HFFc6 (cell line): ENCODE results near the gene IPO8. TPM values are rescaled to one million over a fixed set of nuclear protein-coding genes. Genes with fewer than 3 reads are reported as not detected.
"Not testable (repeated sequence)": the region's sequence is repeated elsewhere in the genome, so short reads cannot be mapped to it uniquely, and the experiment has no call there.

ENCODE experiments used
- DNase-seq: peaks from one replicate; pipeline ENCODE4 v3.0.0-alpha.2; 2018
- H3K27ac Mint-ChIP-seq: 2 replicates; pipeline ENCODE4 v1.8.0; 2020; ENCODE audit warnings: mild to moderate bottlenecking, mixed read lengths
- H3K27me3 Mint-ChIP-seq: 2 replicates; pipeline ENCODE4 v1.8.0; 2021; ENCODE audit warnings: mild to moderate bottlenecking, moderate library complexity, mixed read lengths; ENCODE audit not compliant: insufficient read depth
- H3K36me3 Mint-ChIP-seq: 2 replicates; pipeline ENCODE4 v1.8.0; 2021; ENCODE audit warnings: low read depth, mixed read lengths
- H3K4me1 Mint-ChIP-seq: 2 replicates; pipeline ENCODE4 v1.8.0; 2020; ENCODE audit warnings: low read depth, mixed read lengths
- H3K4me3 Mint-ChIP-seq: 2 replicates; pipeline ENCODE4 v1.8.0; 2020; ENCODE audit warnings: mild to moderate bottlenecking, moderate library complexity, mixed read lengths
- H3K9me3 Mint-ChIP-seq: 2 replicates; pipeline ENCODE4 v1.8.0; 2020; ENCODE audit warnings: mild to moderate bottlenecking, mixed read lengths
- CTCF ChIP-seq: fragments of 200-600 bp; sonication (generic); IDR thresholded peaks from 2 replicates; pipeline ENCODE4 v1.5.0; 2021; ENCODE audit warnings: antibody characterized with exemption, mild to moderate bottlenecking
- total RNA-seq, 6 experiments: library from RNA; stranded (reverse); fragmentation: NEBNext Ultra II Directional; extraction: Animal tissue kit (Norgen Biotek cat#: 25700); gene quantifications; 2 replicates in 1 of 6; 3 replicates in 5 of 6; pipeline ENCODE4 v1.2.3, GENCODE V29; 2021

The IPO8 gene
- total RNA-seq, 6 experiments from 2014 or later, result 44.4 to 53.3 (median 44.7) TPM

DNA sequence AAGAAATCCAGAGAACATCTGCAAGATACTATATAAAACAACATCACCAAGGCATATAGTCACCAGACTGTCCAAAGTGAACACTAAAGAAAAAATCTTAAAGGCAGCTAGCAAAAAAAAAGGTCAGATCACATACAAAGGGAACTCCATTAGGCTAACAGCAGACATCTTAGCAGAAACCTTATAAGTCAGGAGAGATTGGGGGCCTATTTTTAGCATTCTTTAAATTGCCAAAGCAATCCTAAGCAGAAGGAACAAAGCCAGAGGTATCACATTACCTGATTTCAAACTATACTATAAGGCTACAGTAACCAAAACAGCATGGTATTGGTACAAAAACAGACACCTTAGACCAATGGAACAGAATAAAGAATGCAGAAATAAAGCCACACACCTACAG lies 92.5 kb downstream of the IPO8 start:
- no peak overlapping the region for H3K27ac Mint-ChIP-seq
- peaks cover 12% of the 10 kb centered on the region; the same call in 1 of the 2 replicates for H3K9me3 Mint-ChIP-seq
- H3K27me3 Mint-ChIP-seq, result no peaks in the 10 kb centered on the region; the same call in 1 of the 2 replicates
- DNase-seq, result no peak
- H3K36me3 Mint-ChIP-seq, result peaks cover 17% of the 10 kb centered on the region
- peaks cover 9% of the 10 kb centered on the region for H3K4me1 Mint-ChIP-seq
- TF ChIP-seq CTCF, result no peak
- no peak overlapping the region for H3K4me3 Mint-ChIP-seq

GRCh38 chr12:30602678-30603077 lies 93.0 kb downstream of the IPO8 start:
- Mint-ChIP-seq H3K9me3 (peaks cover 12% of the 10 kb centered on the region; the same call in 1 of the 2 replicates), H3K4me1 (peaks cover 9% of the 10 kb centered on the region), H3K36me3 (peaks cover 17% of the 10 kb centered on the region), H3K27ac (no peak overlapping the region), H3K27me3 (no peaks in the 10 kb centered on the region; the same call in 1 of the 2 replicates), H3K4me3 (no peak overlapping the region)
- no peak for TF ChIP-seq CTCF
- DNase-seq, result no peak

DNA sequence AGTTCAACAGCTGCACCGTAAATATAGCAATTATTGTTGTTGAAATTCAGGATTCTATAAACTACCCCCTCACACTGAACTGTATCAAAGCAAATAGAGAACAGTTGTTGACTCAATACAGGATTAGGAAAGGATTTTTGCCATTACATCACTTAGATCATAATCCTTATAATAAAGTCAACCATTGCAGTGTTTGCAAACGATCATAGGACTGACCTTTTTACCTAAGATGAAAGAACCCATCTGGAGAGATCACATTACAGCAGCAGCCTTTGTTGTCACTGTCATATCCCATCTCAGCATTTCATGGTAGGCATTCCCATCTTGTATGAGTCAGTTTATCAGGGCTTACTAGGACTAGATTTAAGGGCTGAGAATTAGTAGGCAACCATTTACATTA lies 96.1 kb downstream of the IPO8 start:
- Mint-ChIP-seq H3K27ac (no peak overlapping the region), H3K36me3 (peaks cover 17% of the 10 kb centered on the region), H3K27me3 (no peaks in the 10 kb centered on the region; the same call in 1 of the 2 replicates), H3K9me3 (peaks cover 12% of the 10 kb centered on the region; the same call in 1 of the 2 replicates), H3K4me1 (peaks cover under 1% of the 10 kb centered on the region), H3K4me3 (no peak overlapping the region)
- no peak for DNase-seq
- TF ChIP-seq CTCF, result no peak

GRCh38 chr12:30598889-30599288 lies 96.8 kb downstream of the IPO8 start:
- no peak for TF ChIP-seq CTCF
- H3K4me1 Mint-ChIP-seq, result no peaks in the 10 kb centered on the region
- peaks cover 17% of the 10 kb centered on the region for H3K36me3 Mint-ChIP-seq
- H3K27ac Mint-ChIP-seq, result no peak overlapping the region
- DNase-seq, result no peak
- no peak overlapping the region for H3K4me3 Mint-ChIP-seq
- no peaks in the 10 kb centered on the region; the same call in 1 of the 2 replicates for H3K27me3 Mint-ChIP-seq
- H3K9me3 Mint-ChIP-seq, result peaks cover 12% of the 10 kb centered on the region; the same call in 1 of the 2 replicates

- Mint-ChIP-seq H3K9me3 (no peaks in the 10 kb centered on the region), H3K4me3 (no peak overlapping the region), H3K27ac (no peak overlapping the region), H3K36me3 (no peaks in the 10 kb centered on the region), H3K4me1 (no peaks in the 10 kb centered on the region), H3K27me3 (no peaks in the 10 kb centered on the region; the same call in 1 of the 2 replicates)
- no peak for TF ChIP-seq CTCF
- no peak for DNase-seq
These were observed 99.9 kb downstream of the IPO8 start for GRCh38 chr12:30595742-30596141.

DNA sequence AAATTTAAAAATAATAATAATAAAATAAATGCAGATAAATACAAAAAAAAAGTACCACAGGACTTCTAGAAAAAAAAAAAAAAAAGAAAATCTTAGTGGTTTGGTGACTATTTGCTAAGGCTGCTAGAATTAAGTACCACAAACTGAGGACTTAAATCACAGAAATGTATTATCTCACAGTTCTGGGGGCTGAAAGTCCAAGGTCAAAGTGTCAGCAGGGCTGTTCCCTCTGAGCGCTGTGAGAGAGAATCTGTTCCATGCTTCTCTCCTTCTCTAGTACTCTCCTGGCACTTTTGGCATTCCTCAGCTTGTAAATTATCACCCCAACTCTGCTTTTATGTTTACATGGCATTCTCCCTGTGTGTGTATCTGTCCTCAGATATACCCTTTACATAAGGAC lies 101.2 kb downstream of the IPO8 start:
- DNase-seq, result no peak
- Mint-ChIP-seq H3K9me3 (no peaks in the 10 kb centered on the region), H3K27ac (no peak overlapping the region), H3K36me3 (no peaks in the 10 kb centered on the region), H3K4me3 (no peak overlapping the region), H3K4me1 (no peaks in the 10 kb centered on the region), H3K27me3 (no peaks in the 10 kb centered on the region; the same call in 1 of the 2 replicates)
- no peak for TF ChIP-seq CTCF

GRCh38 chr12:30588572-30588971 lies 107.1 kb downstream of the IPO8 start:
- DNase-seq, H3K4me1 Mint-ChIP-seq, H3K9me3 Mint-ChIP-seq, H3K27ac Mint-ChIP-seq, H3K4me3 Mint-ChIP-seq, H3K36me3 Mint-ChIP-seq, H3K27me3 Mint-ChIP-seq: not testable (repeated sequence)
